Transverse colon (tissue), 4 donors: Measurements from ENCODE around the gene CLSTN2. TPM values are rescaled to one million over a fixed set of nuclear protein-coding genes. Genes with fewer than 3 reads are reported as not detected.

Experiments used
- DNase-seq: peaks from one replicate; pipeline ENCODE4 v3.0.0-alpha.2; 2019
- H3K27ac ChIP-seq, 4 donors: fragments of 200-600 bp; sonication (generic); 2 replicates each; pipeline ENCODE4 v1.5.1; 2016 to 2018; ENCODE audit warnings: inconsistent platforms in 4 of 4
- H3K27me3 ChIP-seq: fragments of 200-600 bp; sonication (generic); 2 replicates; pipeline ENCODE4 v1.5.1; 2017; ENCODE audit warnings: inconsistent platforms
- H3K36me3 ChIP-seq, 4 donors: fragments of 200-600 bp; sonication (generic); 2 replicates each; pipeline ENCODE4 v1.5.1; 2017 to 2019; ENCODE audit warnings: inconsistent platforms in 4 of 4
- H3K4me1 ChIP-seq, 4 donors: fragments of 200-600 bp; sonication (generic); 2 replicates each; pipeline ENCODE4 v1.5.1; 2017 to 2020; ENCODE audit warnings: inconsistent platforms in 4 of 4
- H3K4me3 ChIP-seq, 4 donors: fragments of 200-600 bp; sonication (generic); 1 replicate in 1 of 4; 2 replicates in 3 of 4; pipeline versions ENCODE4 v1.5.1 to v1.6.1; 2017 to 2019; ENCODE audit warnings: inconsistent platforms in 4 of 4
- H3K9me3 ChIP-seq, 2 donors: fragments of 200-600 bp; sonication (generic); 2 replicates each; pipeline ENCODE4 v1.5.1; 2017 to 2019; ENCODE audit warnings: inconsistent platforms in 2 of 2
- CTCF ChIP-seq, 5 experiments: fragments of 200-600 bp in 3 of 5; fragments of 450-650 bp in 2 of 5; sonication (generic) in 3 of 5; IDR thresholded peaks; 1 replicate in 2 of 5; 2 replicates in 3 of 5; pipeline ENCODE4 v1.5.1; 2016 to 2017; ENCODE audit warnings: antibody characterized with exemption in 5 of 5, inconsistent platforms in 3 of 5, mild to moderate bottlenecking in 2 of 5, moderate library complexity in 1 of 5
- EP300 ChIP-seq: sonication (generic); formaldehyde crosslinking; IDR thresholded peaks from one replicate; pipeline ENCODE4 v1.6.1; 2017; ENCODE audit warnings: antibody characterized with exemption, low read depth
- POLR2A ChIP-seq: fragments of 450-650 bp; IDR thresholded peaks from one replicate; pipeline ENCODE4 v1.6.1; 2016; ENCODE audit warnings: antibody characterized with exemption, mild to moderate bottlenecking, moderate library complexity
- POLR2AphosphoS5 ChIP-seq, 3 donors: sonication (generic); formaldehyde crosslinking; IDR thresholded peaks; one replicate each; pipeline ENCODE4 v1.6.1; 2016; ENCODE audit warnings: antibody characterized with exemption in 3 of 3
- WGBS, 2 donors: methylation state at CpG; one replicate each; pipeline ENCODE4 v1.1.5; 2018; ENCODE audit warnings: low coverage in 1 of 2; 5-methylcytosine and 5-hydroxymethylcytosine counted together
- in situ Hi-C, 4 donors: fragments of 200-750 bp; cut with MboI; loops; one replicate each; pipeline versions ENCODE4 v1.15.0 to v1.15.1; 2017; ENCODE audit warnings: low sequenced_read_pairs in 3 of 4, low pct_ligation_motif_present in 1 of 4, low pct_unique_long_range_greater_than_20kb in 1 of 4
- intact Hi-C: fragments of 100-400 bp; cut with DNase I; formaldehyde crosslinking; loops from one replicate; pipeline ENCODE4 v1.15.1; 2023; ENCODE audit warnings: low total_unique reads
- total RNA-seq, 4 donors: library from RNA; depleted of rRNA; stranded (reverse); fragments of >200 nt; gene quantifications; one replicate each; pipeline ENCODE4 v1.1.0, GENCODE V29; 2016

CLSTN2 gene
- total RNA-seq, 4 donors from 2014 or later = 0.60 to 9.0 (median 2.2) TPM

- in situ Hi-C loops = loop anchor here in 1 of 4 donors (10.0 kb wide), 1 partner anchor 505 kb away; no protein-coding TSS in a partner anchor
- Histone ChIP-seq H3K4me1 (peaks cover 0 to 8% (median 5%) of the 10 kb centered on the region in 4 donors), H3K27me3 (peaks cover 19% of the 10 kb centered on the region), H3K9me3 (no peaks in the 10 kb centered on the region), H3K27ac (no peak overlapping the region), H3K4me3 (no peak overlapping the region), H3K36me3 (no peaks in the 10 kb centered on the region)
- no peak for DNase-seq
- WGBS, 2 donors = 72 to 85% methylated on average over 1 of the region's 1 CpG
- TF ChIP-seq CTCF (IDR thresholded peaks at IDR 0.05) = no peak
- TF ChIP-seq POLR2A = no peak
- no peak for TF ChIP-seq POLR2AphosphoS5 (IDR thresholded peaks at IDR 0.05)
- no peak for TF ChIP-seq EP300
- intact Hi-C loops = no loop called here
Measured at GRCh38 chr3:139930211-139930610, 4.8 kb upstream of the CLSTN2 start.

- TF ChIP-seq EP300 (no peak), POLR2A (no peak), POLR2AphosphoS5 (IDR thresholded peaks at IDR 0.05) (no peak), CTCF (IDR thresholded peaks at IDR 0.05) (no peak)
- in situ Hi-C loops (loop anchor here in 1 of 4 donors (10.0 kb wide), 1 partner anchor 509 kb away; no protein-coding TSS in a partner anchor), intact Hi-C loops (no loop called here)
- H3K27ac ChIP-seq = no peak overlapping the region
- no peaks in the 10 kb centered on the region for H3K9me3 ChIP-seq
- H3K4me1 ChIP-seq = peaks cover 12 to 24% (median 17%) of the 10 kb centered on the region in 4 donors
- H3K36me3 ChIP-seq = no peaks in the 10 kb centered on the region
- DNase-seq = no peak
- peaks cover 43% of the 10 kb centered on the region for H3K27me3 ChIP-seq
- H3K4me3 ChIP-seq = no peak overlapping the region
- WGBS, 2 donors = 12 to 17% methylated on average over 2 of the region's 2 CpGs
Measured at GRCh38 chr3:139933766-139934165, 1.2 kb upstream of the CLSTN2 start.

- peaks cover 43% of the 10 kb centered on the region for H3K27me3 ChIP-seq
- peaks cover 12 to 24% (median 17%) of the 10 kb centered on the region in 4 donors for H3K4me1 ChIP-seq
- intact Hi-C loops = no loop called here
- H3K4me3 ChIP-seq = peak overlapping the region in 3 of 4 donors; percentile 24 to 52 (median 36)
- in situ Hi-C loops = loop anchor here in 1 of 4 donors (10.0 kb wide), 1 partner anchor 510 kb away; no protein-coding TSS in a partner anchor
- peak; percentile 14 for DNase-seq
- no peaks in the 10 kb centered on the region for H3K36me3 ChIP-seq
- no peaks in the 10 kb centered on the region for H3K9me3 ChIP-seq
- TF ChIP-seq POLR2AphosphoS5 (IDR thresholded peaks at IDR 0.05) (no peak), EP300 (no peak), CTCF (IDR thresholded peaks at IDR 0.05) (no peak), POLR2A (no peak)
- 19% methylated on average over 25 of the region's 25 CpGs; no CpG with 5 or more reads in 1 of the 2 donors for WGBS, 2 donors
- no peak overlapping the region for H3K27ac ChIP-seq
Measured at GRCh38 chr3:139934613-139935015, 371 bp upstream of the CLSTN2 start.

GRCh38 chr3:139935866-139936817, 1.2 kb downstream of the CLSTN2 start:
- H3K4me1 ChIP-seq = peaks cover 12 to 24% (median 17%) of the 10 kb centered on the region in 4 donors
- intact Hi-C loops = no loop called here
- H3K36me3 ChIP-seq = no peaks in the 10 kb centered on the region
- 4 to 9% methylated on average over 5 to 24 of the region's 42 CpGs for WGBS, 2 donors
- TF ChIP-seq CTCF (IDR thresholded peaks at IDR 0.05) (no peak), POLR2A (no peak), EP300 (no peak), POLR2AphosphoS5 (IDR thresholded peaks at IDR 0.05) (no peak)
- DNase-seq = no peak
- H3K27me3 ChIP-seq = peaks cover 43% of the 10 kb centered on the region
- H3K4me3 ChIP-seq = peak overlapping the region in 3 of 4 donors; percentile 24 to 52 (median 36)
- no peak overlapping the region for H3K27ac ChIP-seq
- in situ Hi-C loops = loop anchor here in 1 of 4 donors (10.0 kb wide), 1 partner anchor 511 kb away; no protein-coding TSS in a partner anchor
- H3K9me3 ChIP-seq = no peaks in the 10 kb centered on the region
